Endothelial cell of umbilical vein (primary cell): ENCODE results near the gene GIPC3. TPM values are rescaled to one million over a fixed set of nuclear protein-coding genes. Genes with fewer than 3 reads are reported as not detected.
"Not testable (repeated sequence)": the region's sequence is repeated elsewhere in the genome, so short reads cannot be mapped to it uniquely, and the experiment has no call there.

Source experiments
- BruUV-seq: library from RNA; stranded (reverse); fragments of 400-500 nt; replicated peaks from 2 replicates; lab custom pipeline; 2021; lab: Mats Ljungman, UMichigan
- CTCF ChIA-PET: fragments of 300-600, 350-600 bp; sonication (Branson Sonifier 250); formaldehyde crosslinking; loops from one replicate; lab custom pipeline; 2021; ENCODE audit warnings: antibody characterized with exemption, inconsistent platforms; lab: Charles Lee
- POLR2A ChIA-PET: fragments of 300-600, 350-600 bp; sonication (Branson Sonifier 250); formaldehyde crosslinking; loops from one replicate; lab custom pipeline; 2021; ENCODE audit warnings: antibody characterized with exemption, inconsistent platforms; lab: Charles Lee
- DNase-seq: peaks from one replicate; pipeline ENCODE4 v3.0.0-alpha.2; 2011; ENCODE audit warnings: low read depth, low spot score
- FAIRE-seq: peaks from 2 replicates; lab custom pipeline; 2011; peaks lifted over from hg19 to GRCh38; lab: Jason Lieb, UNC
- H2AFZ ChIP-seq: 2 replicates; pipeline ENCODE4 v1.6.0; 2012; ENCODE audit warnings: low read depth, low read length, control low read depth, inconsistent platforms
- H3K27ac ChIP-seq: 2 replicates; pipeline ENCODE4 v1.5.1; 2011; ENCODE audit warnings: low read depth, mild to moderate bottlenecking, control low read depth, low read length, moderate library complexity; ENCODE audit not compliant: insufficient read depth
- H3K27me3 ChIP-seq, 2 experiments: 2 replicates each; pipeline versions ENCODE4 v1.6.0 to v1.6.1; 2011; ENCODE audit warnings: low read length in 2 of 2, mixed read lengths in 1 of 2; ENCODE audit not compliant: control insufficient read depth in 2 of 2, insufficient read depth in 2 of 2
- H3K36me3 ChIP-seq, 2 experiments: 2 replicates in 1 of 2; 3 replicates in 1 of 2; pipeline ENCODE4 v1.5.1; 2011; ENCODE audit warnings: low read length in 2 of 2, mild to moderate bottlenecking in 1 of 2, moderate library complexity in 1 of 2; ENCODE audit not compliant: control insufficient read depth in 2 of 2, insufficient read depth in 2 of 2; ENCODE audit errors: extremely low read depth in 1 of 2
- H3K4me1 ChIP-seq: 3 replicates; pipeline ENCODE4 v1.5.1; 2011; ENCODE audit warnings: mild to moderate bottlenecking, low read length; ENCODE audit not compliant: control insufficient read depth, insufficient read depth; ENCODE audit errors: extremely low read depth
- H3K4me2 ChIP-seq: 2 replicates; pipeline ENCODE4 v1.6.1; 2011; ENCODE audit warnings: low read length, control low read depth, mixed read lengths; ENCODE audit not compliant: insufficient read depth
- H3K4me3 ChIP-seq, 3 experiments: fragments of 200-600 bp in 1 of 3; sonication (generic), shearing (Covaris generic) in 1 of 3; replicated peaks in 1 of 3; 2 replicates each; pipeline ENCODE4 v1.5.1; 2011 to 2016; ENCODE audit warnings: control low read depth in 3 of 3, low read length in 3 of 3, mild to moderate bottlenecking in 2 of 3, inconsistent platforms in 1 of 3, low read depth in 1 of 3, moderate library complexity in 1 of 3; ENCODE audit not compliant: insufficient read depth in 1 of 3
- H3K79me2 ChIP-seq: 2 replicates; pipeline ENCODE4 v1.6.0; 2012; ENCODE audit warnings: low read length, inconsistent platforms; ENCODE audit not compliant: control insufficient read depth, insufficient read depth
- H3K9ac ChIP-seq: replicated peaks from 2 replicates; pipeline ENCODE3; 2011; ENCODE audit warnings: low read length, control low read depth; ENCODE audit not compliant: insufficient read depth; ENCODE audit errors: extremely low read depth
- H3K9me1 ChIP-seq: replicated peaks from 3 replicates; pipeline ENCODE4 v1.6.0; 2011; ENCODE audit warnings: mild to moderate bottlenecking, low read length; ENCODE audit not compliant: control insufficient read depth, insufficient read depth; ENCODE audit errors: extremely low read depth
- H3K9me3 ChIP-seq: replicated peaks from 2 replicates; pipeline ENCODE4 v1.5.1; 2012; ENCODE audit warnings: low read length, inconsistent platforms; ENCODE audit not compliant: control insufficient read depth, insufficient read depth
- H4K20me1 ChIP-seq: replicated peaks from 2 replicates; pipeline ENCODE3; 2011; ENCODE audit warnings: mild to moderate bottlenecking, low read length; ENCODE audit not compliant: control insufficient read depth, insufficient read depth; ENCODE audit errors: extremely low read depth
- CTCF ChIP-seq, 2 donors: IDR thresholded peaks; 1 replicate in 1 of 2; 2 replicates in 1 of 2; pipeline ENCODE4 v1.5.1; 2011; ENCODE audit warnings: low read length in 2 of 2, mild to moderate bottlenecking in 2 of 2, moderate library complexity in 2 of 2, control low read depth in 1 of 2, inconsistent platforms in 1 of 2, low read depth in 1 of 2; ENCODE audit not compliant: insufficient read depth in 1 of 2; ENCODE audit errors: extremely low read depth in 1 of 2
- EZH2 ChIP-seq: IDR thresholded peaks from 2 replicates; pipeline ENCODE4 v1.6.1; 2012; ENCODE audit warnings: borderline replicate concordance, low read depth, mild to moderate bottlenecking, moderate library complexity, low read length, inconsistent platforms; ENCODE audit not compliant: severe bottlenecking
- FOS ChIP-seq: IDR thresholded peaks from 2 replicates; pipeline ENCODE4 v1.6.1; 2011; ENCODE audit warnings: mild to moderate bottlenecking, low read length, moderate library complexity, borderline replicate concordance; ENCODE audit not compliant: insufficient read depth
- GATA2 ChIP-seq: IDR thresholded peaks from 2 replicates; pipeline ENCODE4 v1.7.0; 2011; ENCODE audit warnings: low read depth, mild to moderate bottlenecking, moderate library complexity, mixed read lengths, low read length; ENCODE audit not compliant: insufficient read length, insufficient read depth
- JUN ChIP-seq: IDR thresholded peaks from 2 replicates; pipeline ENCODE4 v1.6.1; 2011; ENCODE audit warnings: borderline replicate concordance, low read depth; ENCODE audit not compliant: insufficient read length, insufficient read depth
- MYC ChIP-seq: IDR thresholded peaks from one replicate; pipeline ENCODE4 v1.6.1; 2011; ENCODE audit warnings: mild to moderate bottlenecking, low read depth, low read length
- POLR2A ChIP-seq: IDR thresholded peaks from 2 replicates; pipeline ENCODE4 v1.6.1; 2012; ENCODE audit warnings: low read depth, mild to moderate bottlenecking, control low read depth, low read length
- POLR2AphosphoS5 ChIP-seq: IDR thresholded peaks from 2 replicates; pipeline ENCODE4 v1.6.1; 2012; ENCODE audit warnings: low read depth, mild to moderate bottlenecking, control low read depth, low read length, moderate library complexity; ENCODE audit not compliant: insufficient read depth
- dilution Hi-C: fragments of 300-500 bp; cut with MboI; formaldehyde crosslinking; loops from one replicate; pipeline ENCODE4 v1.15.0; 2019; ENCODE audit warnings: low sequenced_read_pairs; ENCODE audit not compliant: extremely low pct_ligation_motif_present
- intact Hi-C: fragments of 100-400 bp; cut with micrococcal nuclease; formaldehyde crosslinking; loops from one replicate; pipeline ENCODE4 v1.10.0; 2022
- polyA plus RNA-seq, 4 experiments: library from polyadenylated mRNA; depleted of rRNA in 3 of 4; stranded (reverse) in 3 of 4; unstranded in 1 of 4; fragments of >200 nt; gene quantifications; 2 replicates each; pipeline versions ENCODE4 v1.2.1 to v1.2.3, GENCODE V29; 2011 to 2012; ENCODE audit warnings: missing spikeins in 1 of 4
- total RNA-seq: library from RNA; stranded (reverse); gene quantifications from 2 replicates; pipeline ENCODE4 v1.2.3, GENCODE V29; 2021
- TF ChIP-seq, protein P1 (sequence below): IDR thresholded peaks from 2 replicates; pipeline ENCODE4 v1.6.1; 2011; ENCODE audit not compliant: insufficient read depth, insufficient read length

Gene GIPC3
- total and polyA plus RNA-seq, 2 donors (not counting 3 experiments of a cell fraction or from before 2014, with no cell fraction given), result 2.2 to 6.6 TPM

DNA sequence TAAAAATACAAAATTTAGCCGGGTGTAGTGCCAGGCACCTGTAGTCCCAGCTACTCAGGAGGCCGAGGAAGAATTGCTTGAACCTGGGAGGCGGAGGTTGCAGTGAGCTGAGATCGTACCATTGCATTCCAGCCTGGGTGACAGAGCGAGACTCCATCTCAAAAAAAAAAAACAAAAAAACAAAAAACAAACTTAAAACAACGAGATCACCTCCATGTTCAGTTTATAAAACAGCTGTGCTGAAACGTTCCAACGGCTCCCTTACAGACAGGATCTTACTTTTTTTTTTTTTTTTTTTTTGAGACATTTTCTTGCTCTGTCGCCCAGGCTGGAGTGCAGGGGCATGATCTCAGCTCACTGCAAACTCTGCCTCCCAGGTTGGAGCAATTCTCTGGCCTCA, 43.5 kb downstream of the GIPC3 start:
- H3K4me3 ChIP-seq, H3K9ac ChIP-seq, dilution Hi-C loops, BruUV-seq, DNase-seq, H2AFZ ChIP-seq, H4K20me1 ChIP-seq, H3K9me3 ChIP-seq, H3K9me1 ChIP-seq, H3K4me2 ChIP-seq, H3K27me3 ChIP-seq, FAIRE-seq, H3K27ac ChIP-seq: not testable (repeated sequence)
- intact Hi-C loops, result loop anchor here (10.0 kb wide), 1 partner anchor 76 kb away; the partner anchor contains the start of genes PIP5K1C and TJP3
- Histone ChIP-seq H3K79me2 (peaks cover 18% of the 10 kb centered on the region), H3K36me3 (peaks cover 0 to 19% of the 10 kb centered on the region in 2 experiments), H3K4me1 (peaks cover 14% of the 10 kb centered on the region)
- ChIA-PET CTCF (interaction anchor here (1.1 kb wide), 1 partner anchor 16 kb away, joined by 3 read pairs; no protein-coding TSS in a partner anchor), POLR2A (interaction anchor here (0.7 kb wide), 1 partner anchor 68 kb away, joined by 4 read pairs; no protein-coding TSS in a partner anchor)

- TF ChIP-seq POLR2A, result no peak
- no peak for TF ChIP-seq EZH2
- no peak for TF ChIP-seq CTCF (IDR thresholded peaks at IDR 0.05; ENCODE audit: extremely low read depth in 1 of 2, insufficient read depth in 1 of 2, low read depth in 1 of 2, low read length in 2 of 2)
- no peak for TF ChIP-seq MYC
- TF ChIP-seq GATA2, result no peak
- no peak for TF ChIP-seq FOS
- TF ChIP-seq POLR2AphosphoS5, result no peak
- TF ChIP-seq, protein P1, sequence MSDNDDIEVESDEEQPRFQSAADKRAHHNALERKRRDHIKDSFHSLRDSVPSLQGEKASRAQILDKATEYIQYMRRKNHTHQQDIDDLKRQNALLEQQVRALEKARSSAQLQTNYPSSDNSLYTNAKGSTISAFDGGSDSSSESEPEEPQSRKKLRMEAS, result no peak
- no peak for TF ChIP-seq JUN
- Histone ChIP-seq H3K79me2 (peaks cover 2% of the 10 kb centered on the region), H3K36me3 (peaks cover 0 to 19% of the 10 kb centered on the region in 2 experiments), H3K27me3 (no peaks in the 10 kb centered on the region), H3K4me2 (no peak overlapping the region), H3K9me1 (no peaks in the 10 kb centered on the region), H2AFZ (no peak overlapping the region), H3K9ac (no peak overlapping the region), H3K27ac (no peak overlapping the region), H4K20me1 (no peaks in the 10 kb centered on the region), H3K9me3 (no peaks in the 10 kb centered on the region), H3K4me1 (peaks cover 2% of the 10 kb centered on the region), H3K4me3 (no peak overlapping the region)
- ChIA-PET POLR2A (no interaction called here), CTCF (no interaction called here)
- DNase-seq, result no peak
- no TSS peak for BruUV-seq
- no peak for FAIRE-seq
- intact Hi-C loops (no loop called here), dilution Hi-C loops (no loop called here)
Observed at GRCh38 chr19:3631053-3631861, 46.0 kb downstream of the GIPC3 start.
